Psoas muscle (tissue), 8 donors: ENCODE results near the gene SCD5. TPM values are rescaled to one million over a fixed set of nuclear protein-coding genes. Genes with fewer than 3 reads are reported as not detected.

ENCODE experiments used
- ATAC-seq, 4 donors: fragments of 200-7000 bp; cut with Tn5 transposase; one replicate each; pipeline ENCODE4 v1.9.1; 2020; ENCODE audit warnings: moderate library complexity in 3 of 4, mild to moderate bottlenecking in 2 of 4
- DNase-seq, 2 donors: peaks; one replicate each; pipeline ENCODE4 v3.0.0-alpha.2; 2020
- H3K27ac ChIP-seq: fragments of 200-600 bp; one replicate; pipeline ENCODE4 v1.8.0; 2022
- H3K27me3 ChIP-seq, 3 donors: fragments of 200-600 bp in 1 of 3; one replicate each; pipeline versions ENCODE4 v1.6.1 to v1.8.0; 2013 to 2022; ENCODE audit warnings: low read length in 2 of 3, mild to moderate bottlenecking in 2 of 3, moderate library complexity in 1 of 3; ENCODE audit not compliant: insufficient read depth in 3 of 3
- H3K36me3 ChIP-seq, 2 donors: fragments of 200-600 bp in 1 of 2; one replicate each; pipeline versions ENCODE4 v1.6.1 to v1.8.0; 2013 to 2022; ENCODE audit warnings: low read depth in 1 of 2, mild to moderate bottlenecking in 1 of 2, moderate library complexity in 1 of 2; ENCODE audit not compliant: insufficient read depth in 1 of 2
- H3K4me1 ChIP-seq: fragments of 200-600 bp; one replicate; pipeline ENCODE4 v1.8.0; 2022
- H3K4me3 ChIP-seq: fragments of 200-600 bp; one replicate; pipeline ENCODE4 v1.8.0; 2022; ENCODE audit warnings: mild to moderate bottlenecking
- H3K9me3 ChIP-seq: fragments of 200-600 bp; one replicate; pipeline ENCODE4 v1.8.0; 2022
- WGBS, 3 donors: extraction: QIAGEN DNeasy Blood & Tissue Kit; methylation state at CpG; one replicate each; pipeline versions ENCODE4 v1.1.6 to v1.1.7; 2013; 5-methylcytosine and 5-hydroxymethylcytosine counted together
- intact Hi-C, 2 donors: fragments of 100-400 bp; cut with DNase I; formaldehyde crosslinking; loops; one replicate each; pipeline versions ENCODE4 v1.11.0 to v1.14.2; 2022
- polyA plus RNA-seq, 3 donors: library from polyadenylated mRNA; stranded (reverse); fragments of 200-250 nt; gene quantifications; one replicate each; pipeline ENCODE4 v1.2.3, GENCODE V29; 2013
- total RNA-seq, 4 donors: library from RNA; stranded (reverse); fragmentation: NEBNext Ultra II Directional in 2 of 4; extraction: Animal tissue kit (Norgen Biotek cat#: 25700) in 2 of 4; gene quantifications; one replicate each; pipeline versions ENCODE4 v1.2.1 to v1.2.4, GENCODE V29; 2021 to 2023
- TF ChIP-seq, protein P1 (sequence below): fragments of 200-600 bp; IDR thresholded peaks from one replicate; pipeline ENCODE4 v1.8.0; 2022; ENCODE audit warnings: antibody characterized with exemption
- donor health status: healthy with polysubstance abuse.
- donor health status: DM: no; HTN: no; CAD: no; lungs with moderate emphysema.
- donor health status: Bipolar disorder and iron deficiency.
- donor health status: healthy.
- donor health status: DM: yes; HTN: yes; CAD: no.
- donor health status: DM: no; HTN: no; CAD: no.
- donor health status: DM: no; HTN: no; CAD: no.
- donor health status: DM: yes; HTN: yes; CAD: no.

Gene SCD5
- total and polyA plus RNA-seq, 7 donors = 0.61 to 1.6 (median 0.74) TPM

DNA sequence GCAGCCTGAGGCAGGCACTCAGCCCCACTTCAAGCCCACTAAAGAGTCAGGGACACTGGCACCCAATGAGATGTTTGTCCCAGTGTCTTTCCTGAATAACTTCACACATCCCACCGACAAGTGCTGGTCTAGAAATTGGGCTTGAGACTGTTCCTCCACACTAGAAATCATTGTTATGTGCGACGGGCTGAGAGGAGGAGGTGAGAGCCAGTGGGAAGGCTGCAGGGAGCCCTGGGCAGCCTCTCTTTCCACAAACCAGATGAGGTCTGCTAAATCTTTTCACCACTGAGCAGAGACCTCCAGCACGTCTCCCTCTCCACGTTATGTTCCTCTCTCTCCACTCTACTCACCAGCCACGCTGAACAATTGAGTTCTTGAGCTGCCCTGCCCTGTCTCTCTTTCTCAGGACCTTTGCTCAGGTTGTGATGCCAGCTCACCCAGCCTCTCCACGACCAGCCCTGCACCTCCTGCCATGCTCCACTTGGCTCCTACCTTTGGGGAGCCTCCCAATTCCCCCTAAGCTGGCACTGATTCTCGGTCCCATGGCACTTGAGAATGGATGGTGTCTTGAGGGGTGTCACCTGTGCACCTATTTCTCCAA lies 8.4 kb downstream of the SCD5 start:
- Histone ChIP-seq H3K4me3 (no peak overlapping the region), H3K4me1 (no peaks in the 10 kb centered on the region), H3K27ac (no peak overlapping the region), H3K36me3 (no peaks in the 10 kb centered on the region), H3K27me3 (no peaks in the 10 kb centered on the region), H3K9me3 (no peaks in the 10 kb centered on the region)
- ATAC-seq (no peak), DNase-seq (no peak)
- intact Hi-C loops = no loop called here
- 68 to 77% (median 72%) methylated on average over 8 of the region's 8 CpGs for WGBS, 3 donors
- TF ChIP-seq, protein P1, sequence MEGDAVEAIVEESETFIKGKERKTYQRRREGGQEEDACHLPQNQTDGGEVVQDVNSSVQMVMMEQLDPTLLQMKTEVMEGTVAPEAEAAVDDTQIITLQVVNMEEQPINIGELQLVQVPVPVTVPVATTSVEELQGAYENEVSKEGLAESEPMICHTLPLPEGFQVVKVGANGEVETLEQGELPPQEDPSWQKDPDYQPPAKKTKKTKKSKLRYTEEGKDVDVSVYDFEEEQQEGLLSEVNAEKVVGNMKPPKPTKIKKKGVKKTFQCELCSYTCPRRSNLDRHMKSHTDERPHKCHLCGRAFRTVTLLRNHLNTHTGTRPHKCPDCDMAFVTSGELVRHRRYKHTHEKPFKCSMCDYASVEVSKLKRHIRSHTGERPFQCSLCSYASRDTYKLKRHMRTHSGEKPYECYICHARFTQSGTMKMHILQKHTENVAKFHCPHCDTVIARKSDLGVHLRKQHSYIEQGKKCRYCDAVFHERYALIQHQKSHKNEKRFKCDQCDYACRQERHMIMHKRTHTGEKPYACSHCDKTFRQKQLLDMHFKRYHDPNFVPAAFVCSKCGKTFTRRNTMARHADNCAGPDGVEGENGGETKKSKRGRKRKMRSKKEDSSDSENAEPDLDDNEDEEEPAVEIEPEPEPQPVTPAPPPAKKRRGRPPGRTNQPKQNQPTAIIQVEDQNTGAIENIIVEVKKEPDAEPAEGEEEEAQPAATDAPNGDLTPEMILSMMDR = no peak

DNA sequence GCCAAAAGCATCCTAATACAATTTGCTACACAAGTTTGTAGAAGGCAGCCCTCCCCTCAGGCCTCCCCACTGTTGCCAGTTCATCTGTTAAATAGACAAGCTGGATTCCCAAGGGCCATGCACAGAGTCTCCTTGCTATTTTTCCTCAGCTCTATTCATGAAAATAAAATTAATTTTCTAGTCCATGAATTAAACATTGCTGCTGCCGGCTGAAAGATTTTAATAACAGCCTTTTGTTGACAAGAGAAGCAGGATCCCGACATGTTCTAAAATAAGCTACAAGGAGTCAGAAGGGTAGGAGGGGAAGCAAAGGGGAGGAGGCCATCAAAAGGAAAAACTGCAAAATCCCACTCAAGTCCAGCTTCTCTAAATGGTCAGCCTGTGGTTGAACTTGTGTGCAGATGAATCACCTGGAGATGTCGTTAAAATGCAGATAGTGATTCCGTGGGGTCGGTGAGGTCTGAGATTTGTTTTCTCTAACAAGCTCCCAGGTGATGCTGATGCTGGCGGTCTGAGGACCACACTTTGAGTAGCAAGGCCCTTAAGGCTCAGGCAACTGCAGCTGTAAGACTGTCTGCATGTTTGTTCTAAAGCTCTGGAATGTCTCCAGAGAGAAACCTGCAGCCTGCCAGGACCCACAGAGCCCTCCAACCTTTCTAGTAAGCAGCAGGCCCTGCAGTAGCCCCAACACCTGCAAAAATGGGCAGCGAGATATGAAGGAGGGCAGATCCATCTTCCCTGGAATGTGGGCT lies 9.4 kb downstream of the SCD5 start:
- no peak overlapping the region for H3K27ac ChIP-seq
- intact Hi-C loops = no loop called here
- no peak for DNase-seq
- WGBS, 3 donors = 49 to 61% (median 50%) methylated on average over 7 of the region's 7 CpGs
- no peak for ATAC-seq
- TF ChIP-seq, protein P1 = no peak
- no peaks in the 10 kb centered on the region for H3K36me3 ChIP-seq
- H3K9me3 ChIP-seq = no peaks in the 10 kb centered on the region
- H3K4me1 ChIP-seq = no peaks in the 10 kb centered on the region
- H3K4me3 ChIP-seq = no peak overlapping the region
- H3K27me3 ChIP-seq = no peaks in the 10 kb centered on the region

DNA sequence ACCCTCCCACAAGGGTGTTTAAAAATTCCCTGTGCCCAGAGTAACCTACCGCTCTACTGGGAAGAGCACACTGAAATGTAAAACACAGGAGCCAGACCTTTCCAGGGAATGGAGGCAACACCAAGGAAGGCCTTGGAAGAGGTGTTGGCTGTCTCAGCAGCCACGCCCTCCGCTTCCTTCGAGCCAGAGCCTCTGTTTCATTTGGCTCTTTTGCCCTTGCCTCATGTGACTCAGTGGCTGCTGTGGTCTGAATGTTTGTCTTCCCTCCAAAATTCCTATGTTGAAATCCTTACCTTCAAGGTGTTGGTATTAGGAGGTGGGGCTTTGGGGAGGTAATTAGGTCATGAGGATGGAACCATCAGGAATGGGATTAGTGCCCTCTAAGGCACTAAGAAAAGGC lies 11.3 kb downstream of the SCD5 start:
- H3K4me3 ChIP-seq = no peak overlapping the region
- H3K36me3 ChIP-seq = no peaks in the 10 kb centered on the region
- no peak overlapping the region for H3K27ac ChIP-seq
- no peak for DNase-seq
- intact Hi-C loops = no loop called here
- H3K9me3 ChIP-seq = no peaks in the 10 kb centered on the region
- WGBS, 3 donors = 83 to 88% (median 84%) methylated on average over 4 of the region's 4 CpGs
- ATAC-seq = no peak
- TF ChIP-seq, protein P1 = no peak
- no peaks in the 10 kb centered on the region for H3K4me1 ChIP-seq
- no peaks in the 10 kb centered on the region for H3K27me3 ChIP-seq

DNA sequence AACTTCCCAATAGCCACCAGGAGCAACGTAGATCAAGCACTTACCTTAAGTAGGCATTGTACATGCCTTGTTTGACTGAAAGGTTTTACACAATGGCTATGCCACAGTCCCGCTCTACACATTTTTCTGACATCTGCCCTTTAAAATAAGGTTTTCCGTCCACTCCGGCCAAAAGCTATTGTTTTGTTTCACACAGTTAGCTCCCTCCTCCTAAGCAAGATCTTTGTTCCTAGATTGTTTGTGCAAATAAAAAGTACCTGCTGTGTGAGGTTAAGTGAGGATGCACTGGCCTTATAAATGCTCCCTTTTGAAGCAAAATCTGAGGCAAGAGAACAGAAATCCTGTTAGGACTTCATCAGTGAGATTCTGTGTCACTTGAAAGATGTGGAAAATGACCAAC lies 11.8 kb downstream of the SCD5 start:
- no peak overlapping the region for H3K27ac ChIP-seq

More for the DNA sequence above, 11.8 kb downstream of the SCD5 start:
- Histone ChIP-seq H3K27me3 (no peaks in the 10 kb centered on the region), H3K4me1 (no peaks in the 10 kb centered on the region), H3K9me3 (no peaks in the 10 kb centered on the region), H3K36me3 (no peaks in the 10 kb centered on the region), H3K4me3 (no peak overlapping the region)
- TF ChIP-seq, protein P1 = no peak
- intact Hi-C loops = no loop called here
- no peak for ATAC-seq
- DNase-seq = no peak
- WGBS, 3 donors = 64 to 82% (median 74%) methylated on average over 4 of the region's 4 CpGs
